Measurements from ENCODE around the gene TEAD2.

The TEAD2 gene

GRCh38 chr19:49389406-49389805, 27.2 kb upstream of the TEAD2 start:
- no peak overlapping the region for H3K4me2 ChIP-seq (ENCODE audit: low read length)
- no peak overlapping the region for H3K9ac ChIP-seq (ENCODE audit: low read length)
- H3K4me3 ChIP-seq (ENCODE audit: low read length), result no peak overlapping the region
- H3K27ac ChIP-seq (ENCODE audit: low read length), result no peak overlapping the region
- H3K27me3 ChIP-seq (ENCODE audit: low read depth, low read length), result no peaks in the 10 kb centered on the region
- peaks cover 41% of the 10 kb centered on the region for H3K4me1 ChIP-seq (ENCODE audit: low read length)
- TF ChIP-seq CTCF (IDR thresholded peaks at IDR 0.05; ENCODE audit: low read depth, low read length), result no peak
- no peak for TF ChIP-seq EZH2phosphoT487 (IDR thresholded peaks at IDR 0.05; ENCODE audit: low read depth)
- no peaks in the 10 kb centered on the region for H3K79me2 ChIP-seq (ENCODE audit: low read length)
- no peaks in the 10 kb centered on the region for H3K9me3 ChIP-seq (ENCODE audit: insufficient read depth, low read length)
- no peaks in the 10 kb centered on the region for H3K36me3 ChIP-seq (replicated peaks; ENCODE audit: low read depth, low read length)
- H4K20me1 ChIP-seq (ENCODE audit: insufficient read depth, low read length), result no peaks in the 10 kb centered on the region
- no peak overlapping the region for H2AFZ ChIP-seq (ENCODE audit: low read depth, low read length)

GRCh38 chr19:49387936-49388372, 25.7 kb upstream of the TEAD2 start, which contains the start of gene KASH5:
TSS of gene KASH5 (plus strand) at chr19:49388249. CDS start at chr19:49390884, 2,635 bp downstream.
- TF ChIP-seq EZH2phosphoT487 (IDR thresholded peaks at IDR 0.05; ENCODE audit: low read depth), result no peak
- H4K20me1 ChIP-seq (ENCODE audit: insufficient read depth, low read length), result no peaks in the 10 kb centered on the region
- H3K9ac ChIP-seq (ENCODE audit: low read length), result peak within 1 kb of the TSS; percentile 50
- H2AFZ ChIP-seq (ENCODE audit: low read depth, low read length), result no peak within 1 kb of the TSS
- H3K4me1 ChIP-seq (ENCODE audit: low read length), result peaks cover 41% of the 10 kb centered on the region
- H3K36me3 ChIP-seq (replicated peaks; ENCODE audit: low read depth, low read length), result no peaks in the 10 kb centered on the region
- peak within 1 kb of the TSS; percentile 14; the same call in 1 of the 2 replicates for H3K27ac ChIP-seq (ENCODE audit: low read length)
- H3K27me3 ChIP-seq (ENCODE audit: low read depth, low read length), result no peaks in the 10 kb centered on the region
- no peaks in the 10 kb centered on the region for H3K9me3 ChIP-seq (ENCODE audit: insufficient read depth, low read length)
- no peaks in the 10 kb centered on the region for H3K79me2 ChIP-seq (ENCODE audit: low read length)
- H3K4me3 ChIP-seq (ENCODE audit: low read length), result peak within 1 kb of the TSS; percentile 58
- H3K4me2 ChIP-seq (ENCODE audit: low read length), result peak within 1 kb of the TSS; percentile 61

GRCh38 chr19:49383599-49383998, 21.4 kb upstream of the TEAD2 start:
- H3K9me3 ChIP-seq (ENCODE audit: insufficient read depth, low read length), result no peaks in the 10 kb centered on the region
- H3K79me2 ChIP-seq (ENCODE audit: low read length), result no peaks in the 10 kb centered on the region
- H3K9ac ChIP-seq (ENCODE audit: low read length), result no peak overlapping the region
- H3K4me1 ChIP-seq (ENCODE audit: low read length), result peaks cover 16% of the 10 kb centered on the region
- no peak overlapping the region for H3K27ac ChIP-seq (ENCODE audit: low read length)
- no peaks in the 10 kb centered on the region for H3K27me3 ChIP-seq (ENCODE audit: low read depth, low read length)
- no peak overlapping the region for H3K4me3 ChIP-seq (ENCODE audit: low read length)
- no peaks in the 10 kb centered on the region for H4K20me1 ChIP-seq (ENCODE audit: insufficient read depth, low read length)
- no peak for TF ChIP-seq EZH2phosphoT487 (IDR thresholded peaks at IDR 0.05; ENCODE audit: low read depth)
- TF ChIP-seq CTCF (IDR thresholded peaks at IDR 0.05; ENCODE audit: low read depth, low read length), result no peak
- no peaks in the 10 kb centered on the region for H3K36me3 ChIP-seq (replicated peaks; ENCODE audit: low read depth, low read length)
- H3K4me2 ChIP-seq (ENCODE audit: low read length), result no peak overlapping the region
- no peak overlapping the region for H2AFZ ChIP-seq (ENCODE audit: low read depth, low read length)

- H3K27me3 ChIP-seq (ENCODE audit: low read depth, low read length), result no peaks in the 10 kb centered on the region
Measured at GRCh38 chr19:49382639-49383038, 20.4 kb upstream of the TEAD2 start.

More at GRCh38 chr19:49382639-49383038, 20.4 kb upstream of the TEAD2 start:
- no peak overlapping the region for H3K27ac ChIP-seq (ENCODE audit: low read length)
- H3K9me3 ChIP-seq (ENCODE audit: insufficient read depth, low read length), result no peaks in the 10 kb centered on the region
- no peak overlapping the region for H3K4me3 ChIP-seq (ENCODE audit: low read length)
- TF ChIP-seq CTCF (IDR thresholded peaks at IDR 0.05; ENCODE audit: low read depth, low read length) (no peak), EZH2phosphoT487 (IDR thresholded peaks at IDR 0.05; ENCODE audit: low read depth) (no peak)
- no peak overlapping the region for H3K4me2 ChIP-seq (ENCODE audit: low read length)
- H3K36me3 ChIP-seq (replicated peaks; ENCODE audit: low read depth, low read length), result no peaks in the 10 kb centered on the region
- no peaks in the 10 kb centered on the region for H4K20me1 ChIP-seq (ENCODE audit: insufficient read depth, low read length)
- H3K79me2 ChIP-seq (ENCODE audit: low read length), result no peaks in the 10 kb centered on the region
- H2AFZ ChIP-seq (ENCODE audit: low read depth, low read length), result no peak overlapping the region
- H3K9ac ChIP-seq (ENCODE audit: low read length), result no peak overlapping the region
- H3K4me1 ChIP-seq (ENCODE audit: low read length), result peaks cover 6% of the 10 kb centered on the region
